Activated CD4-positive, alpha-beta T cell treated with anti-CD3 and anti-CD28 coated beads, Interleukin-2, amount 10 ng/mL, durations not matched to agents 24 days and 14 days (primary cell): ENCODE measurements around the gene ANKS1B. TPM values are rescaled to one million over a fixed set of nuclear protein-coding genes. Genes with fewer than 3 reads are reported as not detected.

Experiments
- DNase-seq: peaks from one replicate; pipeline ENCODE4 v3.0.0; 2022
- H3K27ac Mint-ChIP-seq: one replicate; pipeline ENCODE4 v1.8.0; 2022; ENCODE audit warnings: mild to moderate bottlenecking, mixed read lengths
- H3K27me3 Mint-ChIP-seq: one replicate; pipeline ENCODE4 v1.8.0; 2022; ENCODE audit warnings: mixed read lengths
- H3K36me3 Mint-ChIP-seq: one replicate; pipeline ENCODE4 v1.8.0; 2022; ENCODE audit warnings: low read depth, mild to moderate bottlenecking, mixed read lengths
- H3K4me1 Mint-ChIP-seq: one replicate; pipeline ENCODE4 v1.8.0; 2021; ENCODE audit warnings: mixed read lengths
- H3K4me3 Mint-ChIP-seq: one replicate; pipeline ENCODE4 v1.8.0; 2022; ENCODE audit warnings: mild to moderate bottlenecking, moderate library complexity, mixed read lengths
- H3K9me3 Mint-ChIP-seq: one replicate; pipeline ENCODE4 v1.8.0; 2021; ENCODE audit warnings: mixed read lengths
- intact Hi-C: fragments of 100-400 bp; cut with micrococcal nuclease; formaldehyde crosslinking; loops from one replicate; pipeline ENCODE4 v1.15.1; 2023
- total RNA-seq: library from RNA; stranded (reverse); gene quantifications from 2 replicates; pipeline ENCODE4 v1.2.3, GENCODE V29; 2022

The ANKS1B gene
- total RNA-seq, 1 donor from 2014 or later = 1.5 TPM

DNA sequence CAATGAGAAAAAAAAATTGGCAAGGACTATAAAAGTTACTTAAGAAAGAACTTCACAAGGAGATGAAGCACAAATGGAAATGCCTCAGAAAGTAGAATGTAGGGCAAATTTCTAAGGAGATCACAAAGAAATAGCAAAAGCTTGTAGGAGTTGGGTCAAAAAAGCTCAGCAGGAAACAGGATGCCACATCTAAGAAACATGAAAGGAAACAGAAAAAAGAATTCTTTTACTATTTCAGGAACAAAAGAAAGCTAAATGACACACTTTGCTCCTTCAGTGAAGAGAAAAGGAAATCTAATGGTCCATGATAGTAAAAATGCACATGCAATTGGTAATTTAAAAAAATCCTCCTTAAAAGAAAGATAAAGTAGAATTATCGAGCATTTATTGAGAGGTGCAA lies 789.3 kb downstream of the ANKS1B start:
- no peaks in the 10 kb centered on the region for H3K4me1 Mint-ChIP-seq
- intact Hi-C loops = no loop called here
- H3K4me3 Mint-ChIP-seq = no peak overlapping the region
- H3K36me3 Mint-ChIP-seq = no peaks in the 10 kb centered on the region
- no peak overlapping the region for H3K27ac Mint-ChIP-seq
- H3K27me3 Mint-ChIP-seq = no peaks in the 10 kb centered on the region
- H3K9me3 Mint-ChIP-seq = no peaks in the 10 kb centered on the region
- DNase-seq = no peak

DNA sequence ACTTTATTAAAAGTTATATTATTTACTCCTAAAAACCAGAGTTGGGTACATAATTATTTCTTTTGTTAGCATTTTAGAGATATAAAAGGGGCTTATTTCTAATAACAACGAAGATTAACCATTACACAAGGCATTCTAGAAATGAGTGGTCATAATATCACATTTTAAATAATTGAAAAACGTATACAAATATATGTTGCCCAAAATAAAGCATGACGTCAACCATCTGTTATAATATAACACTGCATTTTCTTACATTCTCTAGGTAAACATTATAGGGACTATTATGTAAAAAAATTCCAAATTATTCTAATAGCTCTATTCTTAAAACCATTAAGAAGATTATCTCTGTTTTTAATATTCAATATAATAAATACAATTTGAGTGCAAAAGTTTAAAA lies 792.2 kb downstream of the ANKS1B start:
- Mint-ChIP-seq H3K36me3 (no peaks in the 10 kb centered on the region), H3K4me3 (no peak overlapping the region), H3K4me1 (no peaks in the 10 kb centered on the region), H3K27me3 (no peaks in the 10 kb centered on the region), H3K27ac (no peak overlapping the region), H3K9me3 (no peaks in the 10 kb centered on the region)
- intact Hi-C loops = no loop called here
- no peak for DNase-seq

DNA sequence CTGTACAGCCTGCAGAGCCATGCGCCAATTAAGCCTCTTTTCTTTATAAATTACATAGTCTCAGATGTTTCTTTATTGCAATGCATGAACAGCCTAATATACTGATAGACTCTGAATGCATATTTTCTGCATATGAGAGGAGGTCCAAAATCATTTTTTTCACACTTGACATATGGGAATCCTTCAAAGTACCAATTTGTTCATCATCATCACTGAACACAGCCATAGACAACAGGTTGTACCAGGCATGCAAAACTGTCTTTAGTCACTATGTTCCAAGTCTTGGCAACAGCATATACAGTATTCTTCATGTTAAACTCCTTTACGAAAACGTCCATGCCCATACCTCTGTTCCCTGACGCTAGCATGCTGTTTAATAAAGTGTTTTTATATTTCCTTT lies 807.9 kb downstream of the ANKS1B start:
- no peak overlapping the region for H3K27ac Mint-ChIP-seq
- intact Hi-C loops = no loop called here
- DNase-seq = no peak
- H3K4me3 Mint-ChIP-seq = no peak overlapping the region
- H3K9me3 Mint-ChIP-seq = no peaks in the 10 kb centered on the region
- no peaks in the 10 kb centered on the region for H3K36me3 Mint-ChIP-seq
- no peaks in the 10 kb centered on the region for H3K27me3 Mint-ChIP-seq
- no peaks in the 10 kb centered on the region for H3K4me1 Mint-ChIP-seq

- no peaks in the 10 kb centered on the region for H3K27me3 Mint-ChIP-seq
Measured at GRCh38 chr12:99170461-99170860, 814.3 kb downstream of the ANKS1B start.

GRCh38 chr12:99170037-99170436 lies 814.7 kb downstream of the ANKS1B start:
- Mint-ChIP-seq H3K36me3 (no peaks in the 10 kb centered on the region), H3K4me3 (no peak overlapping the region), H3K4me1 (no peaks in the 10 kb centered on the region), H3K27ac (no peak overlapping the region), H3K9me3 (no peaks in the 10 kb centered on the region), H3K27me3 (no peaks in the 10 kb centered on the region)
- intact Hi-C loops = no loop called here
- no peak for DNase-seq

More at GRCh38 chr12:99170461-99170860, 814.3 kb downstream of the ANKS1B start:
- no peak for DNase-seq
- no peaks in the 10 kb centered on the region for H3K36me3 Mint-ChIP-seq
- intact Hi-C loops = no loop called here
- H3K27ac Mint-ChIP-seq = no peak overlapping the region
- H3K4me1 Mint-ChIP-seq = no peaks in the 10 kb centered on the region
- no peaks in the 10 kb centered on the region for H3K9me3 Mint-ChIP-seq
- no peak overlapping the region for H3K4me3 Mint-ChIP-seq

- H3K4me1 Mint-ChIP-seq = no peaks in the 10 kb centered on the region
- no peak overlapping the region for H3K27ac Mint-ChIP-seq
- no peak for DNase-seq
- H3K36me3 Mint-ChIP-seq = no peaks in the 10 kb centered on the region
- no peak overlapping the region for H3K4me3 Mint-ChIP-seq
- intact Hi-C loops = no loop called here
- no peaks in the 10 kb centered on the region for H3K9me3 Mint-ChIP-seq
- H3K27me3 Mint-ChIP-seq = no peaks in the 10 kb centered on the region
Measured at GRCh38 chr12:99157946-99158345, 826.8 kb downstream of the ANKS1B start.

DNA sequence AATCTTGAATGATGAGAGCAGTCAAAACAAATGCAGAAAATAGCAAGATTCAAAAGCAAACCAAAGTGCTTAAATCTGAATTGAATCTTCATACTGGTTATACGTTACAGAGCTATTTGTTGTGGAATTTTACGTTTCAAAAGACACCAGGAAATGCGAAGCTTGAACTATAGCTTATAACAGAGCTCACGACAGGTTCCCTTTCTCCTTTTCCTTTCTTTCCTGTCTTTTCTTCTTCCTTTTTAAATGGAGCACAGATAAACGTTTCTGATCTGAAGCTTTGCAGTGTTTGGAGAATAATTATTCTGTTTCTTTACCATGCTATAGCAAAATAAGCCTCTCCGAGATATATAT lies 829.8 kb downstream of the ANKS1B start:
- no peaks in the 10 kb centered on the region for H3K36me3 Mint-ChIP-seq
- H3K9me3 Mint-ChIP-seq = no peaks in the 10 kb centered on the region
- intact Hi-C loops = no loop called here
- no peaks in the 10 kb centered on the region for H3K27me3 Mint-ChIP-seq
- no peak overlapping the region for H3K4me3 Mint-ChIP-seq
- DNase-seq = no peak
- H3K27ac Mint-ChIP-seq = no peak overlapping the region
- H3K4me1 Mint-ChIP-seq = no peaks in the 10 kb centered on the region

DNA sequence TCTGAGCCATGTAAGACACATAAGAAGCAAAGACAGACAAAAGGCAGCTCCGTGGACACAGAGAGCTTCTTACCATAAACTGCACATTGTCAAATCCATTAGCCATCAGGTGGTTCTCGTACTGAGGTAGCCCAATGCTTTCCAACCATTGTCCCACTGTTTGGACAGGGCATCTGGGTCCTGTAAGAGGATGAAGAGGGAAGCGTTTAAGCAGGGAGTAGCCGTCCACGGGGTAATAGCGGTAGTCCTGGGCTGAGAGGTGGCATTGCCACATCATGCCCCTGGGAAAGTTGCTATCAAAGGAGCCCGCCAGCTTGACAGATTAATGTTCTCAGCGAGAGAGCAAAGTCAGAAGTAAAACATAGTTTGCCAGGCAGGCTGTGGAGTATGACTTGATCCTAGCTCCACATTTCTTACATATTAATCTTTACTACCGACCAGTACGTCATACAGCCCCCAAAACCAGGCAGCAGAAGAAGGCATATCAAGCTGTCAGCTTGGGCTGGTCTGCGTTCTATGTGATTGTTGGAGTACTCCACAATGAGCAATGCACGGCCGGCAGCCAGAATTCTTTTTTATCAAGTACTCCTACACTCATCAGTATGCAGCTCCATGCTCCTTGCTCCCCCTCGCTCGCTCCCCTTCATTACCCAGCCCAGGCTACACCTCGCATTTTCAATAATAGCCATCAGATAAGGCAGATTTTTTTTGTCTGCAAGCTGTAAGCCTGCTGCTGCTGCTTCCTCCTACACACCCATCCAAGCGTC lies 830.3 kb downstream of the ANKS1B start:
- no peaks in the 10 kb centered on the region for H3K36me3 Mint-ChIP-seq
- H3K27me3 Mint-ChIP-seq = no peaks in the 10 kb centered on the region
- H3K4me3 Mint-ChIP-seq = no peak overlapping the region
- H3K27ac Mint-ChIP-seq = no peak overlapping the region
- intact Hi-C loops = no loop called here
- no peak for DNase-seq
- no peaks in the 10 kb centered on the region for H3K9me3 Mint-ChIP-seq
- no peaks in the 10 kb centered on the region for H3K4me1 Mint-ChIP-seq

DNA sequence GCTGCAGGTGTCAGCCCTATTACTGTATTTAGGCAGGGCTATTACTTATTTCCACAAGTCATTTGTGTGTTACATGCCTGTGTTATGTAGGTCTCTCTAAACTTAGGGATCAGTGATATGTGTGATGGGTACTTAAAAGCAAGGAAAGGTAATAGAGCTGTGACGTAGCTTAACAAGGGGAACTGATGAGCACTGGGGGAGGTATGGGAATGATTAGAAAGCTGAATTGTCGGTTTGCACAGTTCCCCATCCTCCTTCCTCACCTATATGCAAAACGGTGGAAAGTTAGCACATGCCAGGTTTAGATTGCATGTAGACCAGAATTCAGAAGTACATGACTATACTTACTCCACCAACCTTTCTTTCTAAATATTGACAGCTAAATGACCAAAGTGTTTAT lies 831.4 kb downstream of the ANKS1B start:
- DNase-seq = no peak
- intact Hi-C loops = no loop called here
- no peak overlapping the region for H3K27ac Mint-ChIP-seq
- H3K9me3 Mint-ChIP-seq = no peaks in the 10 kb centered on the region
- H3K27me3 Mint-ChIP-seq = no peaks in the 10 kb centered on the region
- no peak overlapping the region for H3K4me3 Mint-ChIP-seq
- H3K36me3 Mint-ChIP-seq = no peaks in the 10 kb centered on the region
- no peaks in the 10 kb centered on the region for H3K4me1 Mint-ChIP-seq

DNA sequence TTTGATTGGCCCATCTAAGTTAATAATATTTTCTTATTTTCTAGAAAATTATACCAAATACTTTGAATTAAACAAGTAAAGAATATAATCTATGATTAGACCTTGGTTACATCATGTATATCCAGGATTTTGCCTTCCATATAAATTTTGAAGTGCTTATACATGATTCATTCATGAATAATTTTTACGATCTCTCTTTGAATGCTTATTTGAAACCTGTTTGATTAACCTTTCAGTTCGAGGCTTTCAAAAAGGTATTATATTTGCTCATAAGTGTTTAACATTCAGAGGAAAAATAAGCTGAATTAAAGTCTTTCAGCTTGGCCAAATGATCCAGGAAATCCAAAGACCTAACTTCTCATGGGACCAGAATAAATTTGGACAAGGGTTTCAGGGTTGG lies 832.4 kb downstream of the ANKS1B start:
- H3K4me3 Mint-ChIP-seq = no peak overlapping the region
- intact Hi-C loops = no loop called here
- no peak for DNase-seq
- no peaks in the 10 kb centered on the region for H3K27me3 Mint-ChIP-seq
- no peaks in the 10 kb centered on the region for H3K36me3 Mint-ChIP-seq
- no peak overlapping the region for H3K27ac Mint-ChIP-seq
- H3K4me1 Mint-ChIP-seq = no peaks in the 10 kb centered on the region
- no peaks in the 10 kb centered on the region for H3K9me3 Mint-ChIP-seq

DNA sequence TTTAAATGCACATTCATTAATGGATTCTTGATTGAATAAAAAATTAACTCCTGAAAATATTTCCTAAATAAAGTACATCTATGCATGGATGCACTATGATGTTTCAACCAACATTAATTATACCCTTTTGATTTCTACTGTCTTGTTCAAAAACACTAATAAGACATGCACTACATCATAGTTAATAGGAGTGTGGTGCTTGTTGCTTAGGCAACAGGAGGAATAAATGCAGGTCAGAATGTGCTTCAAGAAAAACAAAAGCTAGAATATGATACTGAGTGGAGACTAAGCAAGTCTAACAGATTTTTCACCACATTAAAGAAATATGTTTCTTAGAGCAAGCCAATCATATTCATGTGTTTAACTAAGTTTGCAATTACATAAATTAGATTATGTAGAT lies 833.0 kb downstream of the ANKS1B start:
- no peaks in the 10 kb centered on the region for H3K9me3 Mint-ChIP-seq
- H3K4me1 Mint-ChIP-seq = no peaks in the 10 kb centered on the region
- intact Hi-C loops = no loop called here
- no peak for DNase-seq
- H3K36me3 Mint-ChIP-seq = no peaks in the 10 kb centered on the region
- no peak overlapping the region for H3K4me3 Mint-ChIP-seq
- H3K27ac Mint-ChIP-seq = no peak overlapping the region
- H3K27me3 Mint-ChIP-seq = no peaks in the 10 kb centered on the region

GRCh38 chr12:99147130-99147529 lies 837.6 kb downstream of the ANKS1B start:
- intact Hi-C loops = no loop called here
- no peaks in the 10 kb centered on the region for H3K4me1 Mint-ChIP-seq
- H3K4me3 Mint-ChIP-seq = no peak overlapping the region
- H3K27ac Mint-ChIP-seq = no peak overlapping the region
- DNase-seq = no peak
- no peaks in the 10 kb centered on the region for H3K27me3 Mint-ChIP-seq
- peaks cover 5% of the 10 kb centered on the region for H3K9me3 Mint-ChIP-seq
- H3K36me3 Mint-ChIP-seq = no peaks in the 10 kb centered on the region

DNA sequence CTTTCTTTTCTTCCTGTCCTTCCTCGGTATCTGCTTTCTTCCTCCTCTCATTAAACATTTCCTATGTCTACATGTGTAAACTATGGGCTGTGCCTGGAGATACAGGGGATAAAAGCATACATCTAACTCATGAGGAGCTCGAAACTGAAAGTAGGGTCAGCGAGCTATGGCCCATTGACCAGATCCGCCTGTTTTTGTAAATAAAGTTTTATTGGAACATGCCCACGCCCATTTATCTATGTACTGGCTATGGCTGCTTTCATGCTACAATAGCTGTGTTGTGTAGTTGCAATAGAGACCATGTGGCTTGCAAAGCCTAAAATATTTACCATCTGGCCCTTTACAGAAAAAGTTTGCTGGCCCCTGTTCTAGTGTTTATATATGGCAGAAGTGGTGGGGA lies 838.0 kb downstream of the ANKS1B start:
- Mint-ChIP-seq H3K36me3 (no peaks in the 10 kb centered on the region), H3K9me3 (peaks cover 5% of the 10 kb centered on the region), H3K27ac (no peak overlapping the region), H3K4me3 (no peak overlapping the region), H3K4me1 (no peaks in the 10 kb centered on the region), H3K27me3 (no peaks in the 10 kb centered on the region)
- no peak for DNase-seq
- intact Hi-C loops = no loop called here

- peaks cover 5% of the 10 kb centered on the region for H3K9me3 Mint-ChIP-seq
- no peaks in the 10 kb centered on the region for H3K27me3 Mint-ChIP-seq
- H3K36me3 Mint-ChIP-seq = no peaks in the 10 kb centered on the region
- DNase-seq = no peak
- H3K4me1 Mint-ChIP-seq = no peaks in the 10 kb centered on the region
- H3K27ac Mint-ChIP-seq = no peak overlapping the region
- H3K4me3 Mint-ChIP-seq = no peak overlapping the region
- intact Hi-C loops = no loop called here
Measured at GRCh38 chr12:99146185-99146584, 838.6 kb downstream of the ANKS1B start.

- no peak overlapping the region for H3K27ac Mint-ChIP-seq
- peaks cover 9% of the 10 kb centered on the region for H3K9me3 Mint-ChIP-seq
- H3K27me3 Mint-ChIP-seq = no peaks in the 10 kb centered on the region
- no peak for DNase-seq
- H3K4me3 Mint-ChIP-seq = no peak overlapping the region
- H3K36me3 Mint-ChIP-seq = no peaks in the 10 kb centered on the region
- intact Hi-C loops = no loop called here
- no peaks in the 10 kb centered on the region for H3K4me1 Mint-ChIP-seq
Measured at GRCh38 chr12:99142651-99143050, 842.1 kb downstream of the ANKS1B start.
